Measurements from ENCODE around the gene WDR77.

The WDR77 gene

GRCh38 chr1:111439461-111440351 is 9.3 kb downstream of the WDR77 start:
- DNase-seq (ENCODE audit: low read depth in 2 of 2), result no peak

GRCh38 chr1:111436726-111437125 is 12.3 kb downstream of the WDR77 start:
- no peak for DNase-seq (ENCODE audit: low read depth in 2 of 2)

- no peak for DNase-seq (ENCODE audit: low read depth in 2 of 2)
Measured at GRCh38 chr1:111424281-111424680, 24.8 kb downstream of the WDR77 start.

- DNase-seq (ENCODE audit: low read depth in 2 of 2), result no peak
Measured at GRCh38 chr1:111422546-111423391, 26.3 kb downstream of the WDR77 start.

GRCh38 chr1:111420377-111420776 is 28.7 kb downstream of the WDR77 start:
- no peak for DNase-seq (ENCODE audit: low read depth in 2 of 2)

- DNase-seq (ENCODE audit: low read depth in 2 of 2), result no peak
Measured at GRCh38 chr1:111419037-111419436, 30.0 kb downstream of the WDR77 start.

- no peak for DNase-seq (ENCODE audit: low read depth in 2 of 2)
Measured at GRCh38 chr1:111417755-111418154, 31.3 kb downstream of the WDR77 start.

- no peak for DNase-seq (ENCODE audit: low read depth in 2 of 2)
Measured at GRCh38 chr1:111415461-111415860, 33.6 kb downstream of the WDR77 start.

- DNase-seq (ENCODE audit: low read depth in 2 of 2), result no peak
Measured at GRCh38 chr1:111414756-111415155, 34.3 kb downstream of the WDR77 start.

- no peak for DNase-seq (ENCODE audit: low read depth in 2 of 2)
Measured at GRCh38 chr1:111412839-111413238, 36.2 kb downstream of the WDR77 start.

GRCh38 chr1:111407301-111407700 is 41.8 kb downstream of the WDR77 start:
- no peak for DNase-seq (ENCODE audit: low read depth in 2 of 2)

GRCh38 chr1:111406321-111406768 is 42.7 kb downstream of the WDR77 start:
- no peak for DNase-seq (ENCODE audit: low read depth in 2 of 2)

- no peak for DNase-seq (ENCODE audit: low read depth in 2 of 2)
Measured at GRCh38 chr1:111404588-111404987, 44.5 kb downstream of the WDR77 start.

- DNase-seq (ENCODE audit: low read depth in 2 of 2), result no peak
Measured at GRCh38 chr1:111402083-111402482, 47.0 kb downstream of the WDR77 start.

GRCh38 chr1:111399792-111400610 is 49.1 kb downstream of the WDR77 start:
- no peak for DNase-seq (ENCODE audit: low read depth in 2 of 2)

- DNase-seq (ENCODE audit: low read depth in 2 of 2), result no peak
Measured at GRCh38 chr1:111392460-111392945, 56.6 kb downstream of the WDR77 start.

GRCh38 chr1:111392042-111392441 is 57.0 kb downstream of the WDR77 start:
- no peak for DNase-seq (ENCODE audit: low read depth in 2 of 2)

All from stimulated activated CD8-positive, alpha-beta memory T cell treated with anti-CD3 and anti-CD28 coated beads, Interleukin-15, amount 100 ng/mL, for 4 hours (primary cell).